Neuronal stem cell (in vitro differentiated cells): ENCODE data around the gene PRLHR.

Experiments used
- DNase-seq: peaks from one replicate; pipeline ENCODE4 v3.0.0-alpha.2; 2013; ENCODE audit warnings: low spot score
- H2AFZ ChIP-seq: one replicate; pipeline ENCODE4 v1.6.1; 2013; ENCODE audit warnings: mild to moderate bottlenecking, low read length, inconsistent platforms
- H2AK5ac ChIP-seq: 2 replicates; pipeline ENCODE4 v1.6.1; 2013; ENCODE audit warnings: low read depth, mild to moderate bottlenecking, inconsistent platforms, low read length, moderate library complexity, mixed read lengths
- H2BK120ac ChIP-seq: 2 replicates; pipeline ENCODE4 v1.6.1; 2013; ENCODE audit warnings: low read depth, mild to moderate bottlenecking, inconsistent platforms, low read length, moderate library complexity, mixed read lengths
- H2BK12ac ChIP-seq: one replicate; pipeline ENCODE4 v1.6.1; 2013; ENCODE audit warnings: low read length, inconsistent platforms
- H2BK15ac ChIP-seq: 2 replicates; pipeline ENCODE4 v1.6.1; 2013; ENCODE audit warnings: mild to moderate bottlenecking, low read length, inconsistent platforms, mixed read lengths
- H2BK5ac ChIP-seq: one replicate; pipeline ENCODE4 v1.6.1; 2013; ENCODE audit warnings: inconsistent platforms, mild to moderate bottlenecking, low read length, moderate library complexity
- H3K14ac ChIP-seq: one replicate; pipeline ENCODE4 v1.6.1; 2013; ENCODE audit warnings: low read length, inconsistent platforms
- H3K18ac ChIP-seq: 2 replicates; pipeline ENCODE4 v1.6.1; 2013; ENCODE audit warnings: low read length, inconsistent platforms
- H3K23ac ChIP-seq: 2 replicates; pipeline ENCODE4 v1.6.1; 2013; ENCODE audit warnings: low read depth, mild to moderate bottlenecking, mixed read lengths, low read length, inconsistent platforms; ENCODE audit not compliant: poor library complexity
- H3K27ac ChIP-seq: replicated peaks from 3 replicates; pipeline ENCODE4 v1.5.1; 2013; ENCODE audit warnings: low read length, inconsistent platforms
- H3K27me3 ChIP-seq, 3 experiments: 2 replicates each; pipeline ENCODE4 v1.6.1; 2013; ENCODE audit warnings: low read length in 3 of 3, mild to moderate bottlenecking in 2 of 3, inconsistent platforms in 1 of 3, low read depth in 1 of 3, mixed read lengths in 1 of 3, moderate library complexity in 1 of 3; ENCODE audit not compliant: control insufficient read depth in 3 of 3, insufficient read depth in 3 of 3
- H3K36me3 ChIP-seq, 2 donors: replicated peaks in 1 of 2; 2 replicates each; pipeline ENCODE4 v1.6.1; 2013; ENCODE audit warnings: low read length in 2 of 2; ENCODE audit not compliant: control insufficient read depth in 2 of 2, insufficient read depth in 2 of 2
- H3K4ac ChIP-seq: 2 replicates; pipeline ENCODE4 v1.6.1; 2013; ENCODE audit warnings: inconsistent platforms, mild to moderate bottlenecking, low read length, moderate library complexity
- H3K4me1 ChIP-seq, 2 donors: 1 replicate in 1 of 2; 2 replicates in 1 of 2; pipeline ENCODE4 v1.6.1; 2013; ENCODE audit warnings: low read length in 2 of 2, low read depth in 1 of 2; ENCODE audit not compliant: control insufficient read depth in 2 of 2, insufficient read depth in 1 of 2
- H3K4me2 ChIP-seq: one replicate; pipeline ENCODE4 v1.6.1; 2013; ENCODE audit warnings: mild to moderate bottlenecking, low read length, inconsistent platforms; ENCODE audit not compliant: insufficient read depth, poor library complexity, severe bottlenecking
- H3K4me3 ChIP-seq, 2 donors: 2 replicates each; pipeline ENCODE4 v1.5.1; 2013; ENCODE audit warnings: low read length in 2 of 2, mild to moderate bottlenecking in 2 of 2, inconsistent platforms in 1 of 2, moderate library complexity in 1 of 2
- H3K79me1 ChIP-seq: one replicate; pipeline ENCODE4 v1.6.1; 2013; ENCODE audit warnings: low read depth, mild to moderate bottlenecking, inconsistent platforms, low read length, moderate library complexity
- H3K9ac ChIP-seq: one replicate; pipeline ENCODE4 v1.6.1; 2013; ENCODE audit warnings: mild to moderate bottlenecking, low read depth, low read length, inconsistent platforms; ENCODE audit not compliant: poor library complexity
- H3K9me3 ChIP-seq, 2 donors: replicated peaks in 1 of 2; 2 replicates each; pipeline versions ENCODE3 to v1.6.1; 2013; ENCODE audit warnings: low read length in 2 of 2, mild to moderate bottlenecking in 2 of 2, inconsistent platforms in 1 of 2, low read depth in 1 of 2, mixed read lengths in 1 of 2, moderate library complexity in 1 of 2; ENCODE audit not compliant: control insufficient read depth in 2 of 2, insufficient read depth in 1 of 2
- H4K8ac ChIP-seq: one replicate; pipeline ENCODE4 v1.6.1; 2013; ENCODE audit warnings: low read depth, mild to moderate bottlenecking, inconsistent platforms, low read length, moderate library complexity
- H4K91ac ChIP-seq: one replicate; pipeline ENCODE4 v1.6.1; 2013; ENCODE audit warnings: low read length, low read depth, mild to moderate bottlenecking, inconsistent platforms; ENCODE audit not compliant: poor library complexity
- whole genome bisulfite sequencing, 2 donors: extraction: QIAGEN DNeasy Blood & Tissue Kit; methylation state at CpG; one replicate each; pipeline ENCODE4 v1.1.7; 2013; ENCODE audit warnings: missing lambda C conversion rate in 2 of 2, mixed read lengths in 1 of 2; ENCODE audit not compliant: insufficient read length in 2 of 2, insufficient replicate concordance in 1 of 2; ENCODE audit errors: extremely low coverage in 2 of 2; 5-methylcytosine and 5-hydroxymethylcytosine counted together

The PRLHR gene

DNA sequence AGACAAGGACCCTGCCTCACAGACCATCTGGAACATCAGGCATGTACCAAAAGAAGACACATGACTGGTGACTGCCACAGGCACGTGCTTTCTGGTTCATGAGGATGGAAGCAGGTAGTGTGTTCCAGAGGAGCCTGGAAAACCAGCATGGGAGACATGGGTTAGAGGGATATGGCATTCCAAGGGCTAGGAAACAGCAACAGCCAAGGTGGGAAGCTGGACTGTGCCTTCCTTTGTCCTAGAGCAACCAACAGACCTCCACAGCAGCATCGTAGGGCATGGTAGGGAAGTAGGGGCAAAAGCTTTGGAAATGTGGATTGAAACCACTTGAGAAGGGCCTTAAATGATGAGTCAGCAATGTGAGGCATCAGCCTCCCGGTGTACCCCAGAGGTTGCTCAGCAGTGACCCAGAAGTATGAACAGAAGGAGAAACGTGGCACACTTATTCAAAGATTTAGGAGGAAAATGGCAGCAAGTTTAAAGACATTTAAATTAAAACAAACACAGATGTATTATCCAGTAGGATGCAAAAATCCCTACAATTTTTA, 51.0 kb downstream of the PRLHR start:
- Histone ChIP-seq H3K9ac (no peak overlapping the region), H3K36me3 (no peaks in the 10 kb centered on the region), H2BK15ac (no peak overlapping the region), H2BK5ac (no peak overlapping the region), H3K18ac (no peak overlapping the region), H3K79me1 (no peaks in the 10 kb centered on the region), H2AFZ (no peak overlapping the region), H3K23ac (no peak overlapping the region), H3K9me3 (no peaks in the 10 kb centered on the region), H2AK5ac (no peak overlapping the region), H3K4me2 (no peak overlapping the region), H4K91ac (no peak overlapping the region), H3K4me3 (no peak overlapping the region), H3K4me1 (no peaks in the 10 kb centered on the region), H2BK12ac (no peak overlapping the region), H4K8ac (no peak overlapping the region), H2BK120ac (no peak overlapping the region), H3K14ac (no peak overlapping the region), H3K27me3 (peaks cover 0 to 4% (median 0%) of the 10 kb centered on the region in 3 experiments), H3K4ac (no peak overlapping the region), H3K27ac (no peak overlapping the region)
- no peak for DNase-seq
- no CpG with 5 or more reads among the region's 4 CpGs for WGBS, 2 donors

DNA sequence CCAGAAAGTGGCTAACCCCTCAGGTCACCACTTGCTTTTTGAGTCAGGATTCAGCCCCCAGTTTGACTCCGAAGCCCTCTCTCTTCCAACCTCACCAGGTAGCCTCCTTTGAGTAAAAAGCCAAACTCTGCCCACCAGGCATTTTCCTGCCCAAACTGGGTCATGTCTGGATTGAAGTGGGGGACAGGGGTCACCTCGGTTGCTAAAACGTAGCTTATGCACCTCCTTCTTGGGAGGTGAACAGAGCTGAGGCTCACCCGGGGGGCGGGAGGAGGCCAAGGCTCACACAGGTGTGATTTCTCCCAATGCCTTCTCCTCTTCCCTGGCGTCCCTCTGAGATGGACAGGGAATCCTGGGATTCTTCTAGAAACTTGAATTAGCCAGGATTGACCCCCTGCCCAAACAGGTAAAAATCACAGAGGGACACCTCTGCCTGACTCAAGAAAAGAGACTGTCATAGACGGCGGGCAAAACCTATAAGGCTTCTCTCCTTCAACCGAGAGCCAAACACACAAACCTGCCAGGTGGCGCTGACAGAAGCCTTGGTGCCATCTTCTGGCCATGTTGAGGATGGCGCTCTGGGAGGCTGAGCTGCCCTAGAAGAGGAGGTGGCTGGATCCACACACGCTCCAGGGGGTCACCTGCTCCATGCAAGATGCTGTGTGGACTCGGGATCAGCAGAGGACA, 51.6 kb downstream of the PRLHR start:
- Histone ChIP-seq H3K4me1 (no peaks in the 10 kb centered on the region), H2BK5ac (no peak overlapping the region), H4K91ac (no peak overlapping the region), H3K4ac (no peak overlapping the region), H2BK120ac (no peak overlapping the region), H3K14ac (no peak overlapping the region), H3K9me3 (no peaks in the 10 kb centered on the region), H3K27ac (no peak overlapping the region), H3K4me2 (no peak overlapping the region), H2BK15ac (no peak overlapping the region), H3K36me3 (no peaks in the 10 kb centered on the region), H3K9ac (no peak overlapping the region), H3K23ac (no peak overlapping the region), H3K27me3 (peaks cover 0 to 4% (median 0%) of the 10 kb centered on the region in 3 experiments), H2AFZ (no peak overlapping the region), H3K4me3 (no peak overlapping the region), H3K79me1 (no peaks in the 10 kb centered on the region), H4K8ac (no peak overlapping the region), H2AK5ac (peak overlapping the region; percentile 49), H3K18ac (peak overlapping the region; percentile 21), H2BK12ac (no peak overlapping the region)
- DNase-seq, result peak; percentile 26
- WGBS, 2 donors, result no CpG with 5 or more reads among the region's 13 CpGs

DNA sequence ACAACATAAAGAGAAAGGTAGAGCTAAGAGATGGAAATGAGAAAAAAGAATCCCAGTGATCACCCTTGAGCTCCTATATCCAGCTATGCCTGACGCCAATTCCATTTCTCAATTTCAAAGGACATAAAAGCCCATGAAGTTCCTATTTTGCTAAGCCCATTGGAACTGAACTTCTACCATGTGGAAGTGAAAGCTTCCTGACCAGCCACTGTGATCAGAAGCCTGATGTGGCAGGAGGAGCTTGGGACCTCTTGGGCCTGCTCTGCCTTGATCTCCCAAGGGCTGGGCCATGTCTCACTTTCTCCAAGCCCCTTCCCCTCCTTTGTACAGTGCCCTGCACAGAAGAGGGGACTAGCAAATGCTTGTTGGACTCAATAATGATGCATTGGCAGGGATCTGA, 52.7 kb downstream of the PRLHR start:
- Histone ChIP-seq H4K91ac (no peak overlapping the region), H3K9me3 (no peaks in the 10 kb centered on the region), H3K79me1 (no peaks in the 10 kb centered on the region), H2BK5ac (no peak overlapping the region), H2BK12ac (no peak overlapping the region), H3K4ac (no peak overlapping the region), H3K4me2 (no peak overlapping the region), H3K14ac (no peak overlapping the region), H3K36me3 (no peaks in the 10 kb centered on the region), H2AK5ac (no peak overlapping the region), H3K4me3 (no peak overlapping the region), H3K18ac (no peak overlapping the region), H3K27me3 (peaks cover 0 to 4% (median 0%) of the 10 kb centered on the region in 3 experiments), H3K4me1 (no peaks in the 10 kb centered on the region), H2BK15ac (no peak overlapping the region), H3K27ac (no peak overlapping the region), H2BK120ac (no peak overlapping the region), H3K23ac (no peak overlapping the region), H2AFZ (no peak overlapping the region), H4K8ac (no peak overlapping the region), H3K9ac (no peak overlapping the region)
- DNase-seq, result no peak
- WGBS, 2 donors, result no CpG with 5 or more reads among the region's 1 CpG

DNA sequence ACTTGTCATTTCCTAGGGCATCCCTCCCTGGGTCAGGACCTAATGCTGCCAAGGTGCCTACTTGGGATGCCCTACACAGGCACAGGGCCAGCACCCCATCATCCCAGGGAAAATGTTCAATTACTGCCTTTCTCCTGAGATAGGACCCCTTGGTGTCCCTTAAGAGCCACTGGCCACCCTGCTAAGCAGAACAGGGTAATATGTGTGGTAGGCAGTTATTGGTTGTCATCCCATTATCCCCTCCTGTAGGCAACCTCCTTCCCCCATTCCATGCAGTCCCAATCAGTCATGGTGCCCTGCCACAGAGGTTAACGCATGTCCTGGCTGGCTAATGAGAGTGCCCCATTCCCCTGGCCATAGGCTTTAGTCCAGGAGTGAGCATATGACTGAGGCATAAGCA, 53.2 kb downstream of the PRLHR start:
- no peak overlapping the region for H2BK15ac ChIP-seq
- H2AFZ ChIP-seq, result no peak overlapping the region
- H3K9me3 ChIP-seq, result no peaks in the 10 kb centered on the region
- H3K18ac ChIP-seq, result no peak overlapping the region
- no CpG with 5 or more reads among the region's 1 CpG for WGBS, 2 donors
- no peak overlapping the region for H2AK5ac ChIP-seq
- H3K27me3 ChIP-seq, result peaks cover 0 to 4% (median 0%) of the 10 kb centered on the region in 3 experiments
- H3K79me1 ChIP-seq, result no peaks in the 10 kb centered on the region
- no peak overlapping the region for H3K4me2 ChIP-seq
- no peak overlapping the region for H2BK120ac ChIP-seq
- no peaks in the 10 kb centered on the region for H3K36me3 ChIP-seq
- H2BK5ac ChIP-seq, result no peak overlapping the region
- no peak overlapping the region for H3K23ac ChIP-seq
- H3K4ac ChIP-seq, result no peak overlapping the region
- H3K14ac ChIP-seq, result no peak overlapping the region
- H3K4me1 ChIP-seq, result no peaks in the 10 kb centered on the region
- H3K9ac ChIP-seq, result peak overlapping the region; percentile 7
- H2BK12ac ChIP-seq, result no peak overlapping the region
- H4K91ac ChIP-seq, result no peak overlapping the region
- no peak overlapping the region for H3K27ac ChIP-seq
- H4K8ac ChIP-seq, result no peak overlapping the region
- H3K4me3 ChIP-seq, result no peak overlapping the region
- no peak for DNase-seq
